ENCODE results near the gene PPP1R3F.

PPP1R3F gene

DNA sequence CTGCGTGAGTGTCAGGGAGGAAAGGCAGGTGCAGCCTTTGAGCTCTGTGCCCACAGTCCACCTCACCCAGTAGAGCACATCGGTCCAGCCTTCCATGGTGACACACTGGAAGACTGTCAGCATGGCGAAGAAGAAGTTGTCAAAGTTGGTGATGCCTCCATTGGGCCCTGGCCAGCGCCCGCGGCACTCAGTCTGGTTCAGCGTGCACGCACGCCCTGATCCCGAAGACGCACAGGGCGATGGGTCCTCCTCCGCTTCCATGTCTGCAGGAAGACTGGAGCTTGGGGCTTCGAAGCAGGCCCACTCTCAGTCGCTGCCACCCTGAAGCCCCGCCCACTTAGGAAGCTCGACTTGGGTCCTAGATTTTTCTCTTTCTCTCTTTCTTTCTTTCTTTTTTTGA lies 41.4 kb upstream of the PPP1R3F start:
- DNase-seq (ENCODE audit: insufficient read length, low spot score) (no peak), FAIRE-seq (no peak)
- TF ChIP-seq, protein P1, sequence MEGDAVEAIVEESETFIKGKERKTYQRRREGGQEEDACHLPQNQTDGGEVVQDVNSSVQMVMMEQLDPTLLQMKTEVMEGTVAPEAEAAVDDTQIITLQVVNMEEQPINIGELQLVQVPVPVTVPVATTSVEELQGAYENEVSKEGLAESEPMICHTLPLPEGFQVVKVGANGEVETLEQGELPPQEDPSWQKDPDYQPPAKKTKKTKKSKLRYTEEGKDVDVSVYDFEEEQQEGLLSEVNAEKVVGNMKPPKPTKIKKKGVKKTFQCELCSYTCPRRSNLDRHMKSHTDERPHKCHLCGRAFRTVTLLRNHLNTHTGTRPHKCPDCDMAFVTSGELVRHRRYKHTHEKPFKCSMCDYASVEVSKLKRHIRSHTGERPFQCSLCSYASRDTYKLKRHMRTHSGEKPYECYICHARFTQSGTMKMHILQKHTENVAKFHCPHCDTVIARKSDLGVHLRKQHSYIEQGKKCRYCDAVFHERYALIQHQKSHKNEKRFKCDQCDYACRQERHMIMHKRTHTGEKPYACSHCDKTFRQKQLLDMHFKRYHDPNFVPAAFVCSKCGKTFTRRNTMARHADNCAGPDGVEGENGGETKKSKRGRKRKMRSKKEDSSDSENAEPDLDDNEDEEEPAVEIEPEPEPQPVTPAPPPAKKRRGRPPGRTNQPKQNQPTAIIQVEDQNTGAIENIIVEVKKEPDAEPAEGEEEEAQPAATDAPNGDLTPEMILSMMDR (IDR thresholded peaks at IDR 0.05; ENCODE audit: insufficient read depth, missing control alignments) = no peak

DNA sequence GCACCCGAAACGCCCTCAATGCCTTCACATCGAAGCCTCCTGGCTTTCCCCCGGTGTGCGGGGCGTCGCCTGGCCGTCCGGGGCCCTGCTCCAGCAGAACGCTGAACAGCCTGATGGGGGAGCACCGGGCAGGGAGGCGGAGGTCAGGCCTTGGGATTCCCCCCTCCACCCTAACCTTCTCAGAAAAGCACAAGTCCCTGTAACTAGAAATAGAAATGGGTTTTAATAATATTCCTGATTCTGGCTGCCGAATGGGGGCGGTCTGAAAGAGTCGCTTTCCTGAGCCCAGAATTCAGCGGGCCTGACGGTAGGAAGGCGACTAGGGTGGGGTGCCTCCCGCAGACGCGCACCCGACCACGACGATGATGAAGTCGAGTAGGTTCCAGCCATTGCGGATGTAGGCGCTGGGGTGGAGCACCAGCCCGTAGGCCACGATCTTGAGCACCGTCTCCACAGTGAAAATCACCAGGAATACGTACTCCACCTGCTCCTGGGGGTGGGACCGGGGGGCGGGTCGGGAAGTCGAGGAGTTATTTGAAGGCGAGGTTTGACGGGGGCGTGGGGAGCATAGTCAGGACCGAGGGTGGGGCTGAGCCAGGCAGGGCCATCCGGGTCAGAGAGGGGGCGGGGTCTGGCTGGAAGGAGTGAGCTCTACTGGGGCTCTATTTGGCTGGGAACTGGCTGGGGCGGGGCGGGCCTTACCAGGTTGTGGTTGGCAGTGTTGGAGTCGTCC lies 38.9 kb upstream of the PPP1R3F start:
- DNase-seq (ENCODE audit: insufficient read length, low spot score) = no peak
- no peak for FAIRE-seq
- TF ChIP-seq, protein P1 (IDR thresholded peaks at IDR 0.05; ENCODE audit: insufficient read depth, missing control alignments) = no peak

DNA sequence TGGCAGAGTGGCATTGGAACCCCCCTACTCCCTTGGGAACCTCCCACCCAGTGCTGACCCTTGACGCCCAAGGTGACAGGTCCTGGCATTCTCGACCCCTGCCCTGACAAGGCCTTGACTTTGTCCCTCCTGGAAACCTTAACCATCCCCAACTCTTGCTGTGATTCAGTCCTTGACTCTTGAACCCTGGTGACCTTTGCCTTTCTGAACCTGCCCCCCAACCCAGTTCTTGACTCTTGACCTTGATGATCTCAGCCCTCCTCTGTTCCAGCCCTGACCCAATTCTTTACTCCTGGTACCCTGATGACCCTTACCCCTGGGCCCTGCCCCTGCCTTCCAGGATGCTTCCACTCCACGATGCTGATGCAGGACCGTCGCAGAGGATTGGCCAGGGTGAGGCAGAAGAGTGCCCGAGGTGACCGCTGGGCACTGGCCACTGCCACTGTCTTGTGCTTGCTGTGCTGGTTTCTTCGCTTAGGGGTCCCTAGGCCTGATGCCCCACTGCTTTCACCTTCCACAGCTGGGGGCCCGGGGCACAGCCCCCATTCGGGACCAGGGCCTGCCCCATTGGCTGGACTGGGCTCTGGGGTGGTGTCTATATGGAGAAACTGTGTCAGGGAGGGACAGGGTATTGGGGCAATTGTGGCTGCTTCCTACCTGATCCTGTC lies 38.1 kb upstream of the PPP1R3F start:
- no peak for DNase-seq (ENCODE audit: insufficient read length, low spot score)
- TF ChIP-seq, protein P1 (IDR thresholded peaks at IDR 0.05; ENCODE audit: insufficient read depth, missing control alignments) = no peak
- no peak for FAIRE-seq

DNA sequence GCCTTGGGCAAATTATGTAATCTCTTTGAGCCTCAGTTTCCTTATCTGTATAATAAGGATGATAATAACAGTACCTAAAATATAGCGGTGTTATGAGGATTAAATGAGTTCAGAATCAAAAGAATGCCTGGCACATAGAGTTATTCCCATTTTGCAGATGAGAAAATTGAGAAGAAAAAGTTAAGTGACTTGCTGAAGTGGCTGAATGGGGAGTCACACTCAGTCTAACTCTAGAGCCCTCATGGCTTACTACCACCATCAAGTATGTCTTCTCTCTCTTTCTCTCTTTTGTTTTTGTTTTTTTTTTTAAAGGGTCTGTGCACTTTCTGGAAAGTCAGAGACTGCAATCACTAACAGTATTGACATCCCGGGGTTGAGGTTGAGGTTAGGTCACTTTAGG lies 37.1 kb upstream of the PPP1R3F start:
- FAIRE-seq (no peak), DNase-seq (ENCODE audit: insufficient read length, low spot score) (no peak)
- TF ChIP-seq, protein P1 (IDR thresholded peaks at IDR 0.05; ENCODE audit: insufficient read depth, missing control alignments) = no peak

DNA sequence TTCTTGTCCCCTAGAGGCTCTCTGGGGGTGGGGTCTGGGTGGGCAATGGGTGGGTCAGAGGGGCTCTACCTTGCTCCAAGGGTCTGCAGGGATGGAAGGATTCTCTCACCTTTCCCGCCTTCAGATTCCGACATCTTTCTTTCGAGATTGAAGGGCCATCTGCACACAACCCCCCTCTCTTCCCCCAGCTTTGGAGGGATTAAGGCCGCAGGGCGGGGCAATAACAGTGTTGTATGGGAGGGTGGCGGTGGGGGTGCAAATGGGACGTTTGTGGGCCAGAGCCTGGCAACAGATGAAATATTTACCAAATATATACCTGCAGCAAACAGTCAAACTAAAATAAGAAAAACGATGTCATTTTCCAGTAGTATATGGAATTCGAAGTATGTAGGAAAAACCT lies 36.4 kb upstream of the PPP1R3F start, which contains the start of gene CACNA1F:
Gene CACNA1F, minus strand, starts transcription at position 165 of the 400 bp plus-strand sequence. Its CDS starts 31 bp downstream, at position 134.
- TF ChIP-seq, protein P1 (IDR thresholded peaks at IDR 0.05; ENCODE audit: insufficient read depth, missing control alignments) = no peak
- DNase-seq (ENCODE audit: insufficient read length, low spot score) = peak; percentile 68
- FAIRE-seq = no peak

DNA sequence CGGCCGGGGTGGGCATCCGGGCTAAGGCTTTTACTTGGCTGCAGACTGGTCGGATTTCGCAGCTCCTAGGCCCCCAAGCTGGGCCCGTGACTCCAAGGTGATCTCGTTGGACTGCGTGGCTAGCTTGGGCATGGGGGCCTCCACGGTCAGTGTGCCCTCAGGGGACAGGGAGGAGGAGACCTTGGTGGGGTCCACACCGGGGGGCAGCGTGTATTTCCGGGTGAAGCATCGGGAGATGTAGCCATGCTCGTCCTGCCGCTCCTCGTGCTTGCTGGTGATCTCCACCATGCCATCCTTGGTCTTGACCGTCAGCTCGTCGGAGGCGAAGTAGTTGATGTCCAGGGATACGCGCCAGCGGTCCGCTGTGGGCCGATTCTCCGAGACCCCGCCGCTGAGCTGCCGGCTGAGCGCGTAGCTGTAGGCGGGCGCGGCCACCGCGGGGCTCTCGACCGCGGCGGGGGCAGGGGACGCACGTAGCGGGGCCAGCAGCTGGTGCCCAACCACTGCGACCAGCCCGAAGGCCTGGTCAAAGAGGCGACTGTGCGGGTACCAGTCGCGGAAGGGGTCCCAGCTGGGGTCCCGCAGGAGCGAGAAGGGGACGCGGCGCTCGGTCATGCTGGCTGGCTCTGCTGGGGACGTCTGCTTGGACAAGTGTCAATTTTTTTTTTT lies 35.6 kb upstream of the PPP1R3F start:
- TF ChIP-seq, protein P1 (IDR thresholded peaks at IDR 0.05; ENCODE audit: insufficient read depth, missing control alignments) = no peak
- FAIRE-seq (no peak), DNase-seq (ENCODE audit: insufficient read length, low spot score) (no peak)

Measured in D721Med (cell line).